ENCODE measurements around the gene HSPA1L.

HSPA1L gene

GRCh38 chr6:31779908-31780307 is 35.2 kb downstream of the HSPA1L start:
- TF ChIP-seq CTCF (IDR thresholded peaks at IDR 0.05): no peak
- TF ChIP-seq ZFX (IDR thresholded peaks at IDR 0.05; ENCODE audit: borderline replicate concordance): no peak
- H3K27ac ChIP-seq: no peak overlapping the region

- H3K27ac ChIP-seq: 0 out of 2 replicates have a peak overlapping the region, but pooled peaks have one; percentile 81
- TF ChIP-seq CTCF (IDR thresholded peaks at IDR 0.05) (no peak), ZFX (IDR thresholded peaks at IDR 0.05; ENCODE audit: borderline replicate concordance) (no peak)
Measured at GRCh38 chr6:31778999-31779885, 35.8 kb downstream of the HSPA1L start.

GRCh38 chr6:31778193-31778592 is 36.9 kb downstream of the HSPA1L start:
- H3K27ac ChIP-seq: peak overlapping the region; percentile 81
- no peak for TF ChIP-seq CTCF (IDR thresholded peaks at IDR 0.05)
- TF ChIP-seq ZFX (IDR thresholded peaks at IDR 0.05; ENCODE audit: borderline replicate concordance): no peak

- no peak for TF ChIP-seq CTCF (IDR thresholded peaks at IDR 0.05)
- H3K27ac ChIP-seq: peak overlapping the region; percentile 81
Measured at GRCh38 chr6:31777667-31778050, 37.4 kb downstream of the HSPA1L start.

- TF ChIP-seq CTCF (IDR thresholded peaks at IDR 0.05) (no peak), ZFX (IDR thresholded peaks at IDR 0.05; ENCODE audit: borderline replicate concordance) (no peak)
- peak within 1 kb of the TSS; percentile 81 for H3K27ac ChIP-seq
Measured at GRCh38 chr6:31776989-31777666, 38.0 kb downstream of the HSPA1L start, which contains the start of gene VWA7. Gene VWA7 (minus strand): TSS chr6:31777328. CDS start chr6:31776779, 549 bp downstream.

GRCh38 chr6:31776485-31776988 is 38.5 kb downstream of the HSPA1L start:
- H3K27ac ChIP-seq: peak overlapping the region; percentile 81
- TF ChIP-seq CTCF (IDR thresholded peaks at IDR 0.05): no peak

Measured in 22Rv1 (cell line).